Dermis lymphatic vessel endothelial cell (primary cell): Measurements from ENCODE around the gene EXT2. TPM values are rescaled to one million over a fixed set of nuclear protein-coding genes. Genes with fewer than 3 reads are reported as not detected.

ENCODE experiments used
- total RNA-seq: library from RNA; depleted of rRNA; stranded (reverse); fragments of >200 nt; gene quantifications from 2 replicates; pipeline ENCODE4 v1.2.1, GENCODE V29; 2014

EXT2 gene
- total RNA-seq: 103 and 111 TPM in 2 replicates

GRCh38 chr11:44095506-44096359 is at the start of gene EXT2:
Gene EXT2, plus strand, starts transcription at chr11:44095678. Its CDS starts 12,035 bp downstream, at chr11:44107713.

GRCh38 chr11:44047931-44048431 is 47.5 kb upstream of the EXT2 start, which contains the start of gene ACCSL:
Gene ACCSL, plus strand, starts transcription at chr11:44047981. Its CDS starts 56 bp downstream, at chr11:44048037.

GRCh38 chr11:44065841-44066731 is 29.4 kb upstream of the EXT2 start, which contains the start of gene ACCS:
Gene ACCS, plus strand, starts transcription at chr11:44066270. Its CDS starts 1,358 bp downstream, at chr11:44067628.

Other genes with a start within 250 kb of the EXT2 start
- gene ALKBH3, start 214.8 kb upstream of the EXT2 start, total RNA-seq: 34.1 and 37.3 TPM in 2 replicates
- 11.5 and 14.5 TPM in 2 replicates for gene C11orf96, start 153.0 kb upstream of the EXT2 start, total RNA-seq
- gene ACCSL, start 47.7 kb upstream of the EXT2 start, total RNA-seq: not detected in 2 replicates
- 7.3 and 15.4 TPM in 2 replicates for gene ACCS, start 29.4 kb upstream of the EXT2 start, total RNA-seq
- not detected in 2 replicates for gene ALX4, start 214.5 kb downstream of the EXT2 start, total RNA-seq